ENCODE data around the gene SMYD4. TPM values are rescaled to one million over a fixed set of nuclear protein-coding genes. Genes with fewer than 3 reads are reported as not detected.
"Not testable (repeated sequence)": the region's sequence is repeated elsewhere in the genome, so short reads cannot be mapped to it uniquely, and the experiment has no call there.

The SMYD4 gene
- total and polyA plus RNA-seq, 2 experiments from 2014 or later = 17.0 to 21.9 TPM

DNA sequence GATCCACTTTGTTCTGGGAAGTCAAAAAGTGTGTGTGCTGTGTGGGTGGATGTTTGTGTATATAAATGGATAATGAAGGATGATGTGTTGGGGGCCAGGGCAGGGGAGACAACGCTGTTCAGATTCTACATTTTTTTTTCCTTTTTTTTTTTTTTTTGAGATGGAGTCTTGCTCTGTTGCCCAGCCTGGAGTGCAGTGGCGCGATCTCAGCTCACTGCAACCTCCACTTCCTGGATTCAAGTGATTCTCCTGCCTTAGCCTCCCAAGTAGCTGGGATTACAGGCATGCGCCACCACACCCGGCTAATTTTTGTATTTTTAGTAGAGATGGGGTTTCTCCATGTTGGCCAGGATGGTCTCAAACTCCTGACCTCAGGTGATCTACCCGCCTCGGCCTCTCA is 65.0 kb downstream of the SMYD4 start:
- H3K4me1 Mint-ChIP-seq = peaks cover 28% of the 10 kb centered on the region
- not testable (repeated sequence) for H3K4me3 ChIP-seq; H3K36me3 Mint-ChIP-seq (ENCODE audit: low read depth); H3K36me3 ChIP-seq (ENCODE audit: insufficient read depth); H3K79me2 ChIP-seq (replicated peaks; ENCODE audit: insufficient read depth); H2AFZ ChIP-seq; H3K27ac ChIP-seq (ENCODE audit: low read depth); H3K4me3 Mint-ChIP-seq; H3K27me3 ChIP-seq (ENCODE audit: insufficient read depth); H4K20me1 ChIP-seq (replicated peaks; ENCODE audit: insufficient read depth); ATAC-seq; H3K4me2 ChIP-seq; H3K9me2 ChIP-seq (ENCODE audit: insufficient read depth); H3K9me3 Mint-ChIP-seq; DNase-seq (ENCODE audit: low spot score); H3K27ac Mint-ChIP-seq
- peaks cover 13% of the 10 kb centered on the region for H3K27me3 Mint-ChIP-seq (ENCODE audit: insufficient read depth, low read depth, poor library complexity)
- Histone ChIP-seq H3K4me1 (ENCODE audit: insufficient read depth) (peaks cover 21% of the 10 kb centered on the region), H3F3A (replicated peaks; ENCODE audit: low read depth) (peaks cover 12% of the 10 kb centered on the region; the same call in 1 of the 2 replicates)

DNA sequence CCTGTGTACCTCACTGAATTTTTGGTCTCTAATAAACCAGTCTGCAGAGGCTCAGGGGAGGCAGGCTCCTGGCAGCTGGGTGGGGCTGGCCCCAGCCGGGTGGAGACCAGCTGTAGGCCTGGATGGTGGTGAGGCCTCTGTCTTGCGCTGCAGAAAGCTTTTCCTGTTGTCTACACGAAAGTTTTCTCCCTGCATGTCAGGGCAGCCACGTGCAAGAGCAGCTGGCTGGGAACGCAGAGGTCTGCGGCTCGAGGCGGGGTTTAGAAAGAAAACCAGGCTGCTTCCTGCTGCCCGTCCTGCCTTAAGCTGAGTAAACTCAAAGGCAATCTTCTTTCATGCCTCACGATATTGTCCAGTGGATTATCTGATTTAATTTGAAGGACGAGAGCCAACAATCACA is 65.4 kb downstream of the SMYD4 start:
- no peaks in the 10 kb centered on the region for H3K27me3 ChIP-seq (ENCODE audit: insufficient read depth)
- H3F3A ChIP-seq (replicated peaks; ENCODE audit: low read depth) = peaks cover 9% of the 10 kb centered on the region; the same call in 1 of the 2 replicates
- Mint-ChIP-seq H3K27ac (no peak overlapping the region), H3K9me3 (no peaks in the 10 kb centered on the region), H3K27me3 (ENCODE audit: insufficient read depth, low read depth, poor library complexity) (peaks cover 13% of the 10 kb centered on the region), H3K4me3 (no peak overlapping the region), H3K4me1 (peaks cover 24% of the 10 kb centered on the region), H3K36me3 (ENCODE audit: low read depth) (peaks cover 4% of the 10 kb centered on the region; the same call in 1 of the 3 replicates)
- ATAC-seq (no peak), DNase-seq (ENCODE audit: low spot score) (no peak)
- no peaks in the 10 kb centered on the region for H4K20me1 ChIP-seq (replicated peaks; ENCODE audit: insufficient read depth)
- H3K4me3 ChIP-seq = no peak overlapping the region
- no peak overlapping the region for H3K4me2 ChIP-seq
- H3K27ac ChIP-seq (ENCODE audit: low read depth) = no peak overlapping the region
- H3K79me2 ChIP-seq (replicated peaks; ENCODE audit: insufficient read depth) = no peaks in the 10 kb centered on the region
- no peak overlapping the region for H2AFZ ChIP-seq
- no peaks in the 10 kb centered on the region for H3K36me3 ChIP-seq (ENCODE audit: insufficient read depth)
- H3K4me1 ChIP-seq (ENCODE audit: insufficient read depth) = peaks cover 17% of the 10 kb centered on the region
- H3K9me2 ChIP-seq (ENCODE audit: insufficient read depth) = no peaks in the 10 kb centered on the region
- TF ChIP-seq JUNB (IDR thresholded peaks at IDR 0.05; ENCODE audit: unreplicated experiment) (no peak), POLR2AphosphoS5 (IDR thresholded peaks at IDR 0.05; ENCODE audit: low read depth) (no peak), STAT1 (IDR thresholded peaks at IDR 0.05; ENCODE audit: unreplicated experiment) (no peak), EZH2phosphoT487 (IDR thresholded peaks at IDR 0.05; ENCODE audit: unreplicated experiment) (no peak), ZNF114 (CRISPR knock-in tag; IDR thresholded peaks at IDR 0.05) (no peak), EZH2 (IDR thresholded peaks at IDR 0.05; ENCODE audit: low read depth, unreplicated experiment) (no peak)
- TF ChIP-seq, protein P1, sequence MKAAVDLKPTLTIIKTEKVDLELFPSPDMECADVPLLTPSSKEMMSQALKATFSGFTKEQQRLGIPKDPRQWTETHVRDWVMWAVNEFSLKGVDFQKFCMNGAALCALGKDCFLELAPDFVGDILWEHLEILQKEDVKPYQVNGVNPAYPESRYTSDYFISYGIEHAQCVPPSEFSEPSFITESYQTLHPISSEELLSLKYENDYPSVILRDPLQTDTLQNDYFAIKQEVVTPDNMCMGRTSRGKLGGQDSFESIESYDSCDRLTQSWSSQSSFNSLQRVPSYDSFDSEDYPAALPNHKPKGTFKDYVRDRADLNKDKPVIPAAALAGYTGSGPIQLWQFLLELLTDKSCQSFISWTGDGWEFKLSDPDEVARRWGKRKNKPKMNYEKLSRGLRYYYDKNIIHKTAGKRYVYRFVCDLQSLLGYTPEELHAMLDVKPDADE (IDR thresholded peaks at IDR 0.05) = no peak
- TF ChIP-seq, protein P2, sequence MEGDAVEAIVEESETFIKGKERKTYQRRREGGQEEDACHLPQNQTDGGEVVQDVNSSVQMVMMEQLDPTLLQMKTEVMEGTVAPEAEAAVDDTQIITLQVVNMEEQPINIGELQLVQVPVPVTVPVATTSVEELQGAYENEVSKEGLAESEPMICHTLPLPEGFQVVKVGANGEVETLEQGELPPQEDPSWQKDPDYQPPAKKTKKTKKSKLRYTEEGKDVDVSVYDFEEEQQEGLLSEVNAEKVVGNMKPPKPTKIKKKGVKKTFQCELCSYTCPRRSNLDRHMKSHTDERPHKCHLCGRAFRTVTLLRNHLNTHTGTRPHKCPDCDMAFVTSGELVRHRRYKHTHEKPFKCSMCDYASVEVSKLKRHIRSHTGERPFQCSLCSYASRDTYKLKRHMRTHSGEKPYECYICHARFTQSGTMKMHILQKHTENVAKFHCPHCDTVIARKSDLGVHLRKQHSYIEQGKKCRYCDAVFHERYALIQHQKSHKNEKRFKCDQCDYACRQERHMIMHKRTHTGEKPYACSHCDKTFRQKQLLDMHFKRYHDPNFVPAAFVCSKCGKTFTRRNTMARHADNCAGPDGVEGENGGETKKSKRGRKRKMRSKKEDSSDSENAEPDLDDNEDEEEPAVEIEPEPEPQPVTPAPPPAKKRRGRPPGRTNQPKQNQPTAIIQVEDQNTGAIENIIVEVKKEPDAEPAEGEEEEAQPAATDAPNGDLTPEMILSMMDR (conservative IDR thresholded peaks at IDR 0.05; ENCODE audit: low read depth in 2 of 2) = no peak
- TF ChIP-seq, protein P3, sequence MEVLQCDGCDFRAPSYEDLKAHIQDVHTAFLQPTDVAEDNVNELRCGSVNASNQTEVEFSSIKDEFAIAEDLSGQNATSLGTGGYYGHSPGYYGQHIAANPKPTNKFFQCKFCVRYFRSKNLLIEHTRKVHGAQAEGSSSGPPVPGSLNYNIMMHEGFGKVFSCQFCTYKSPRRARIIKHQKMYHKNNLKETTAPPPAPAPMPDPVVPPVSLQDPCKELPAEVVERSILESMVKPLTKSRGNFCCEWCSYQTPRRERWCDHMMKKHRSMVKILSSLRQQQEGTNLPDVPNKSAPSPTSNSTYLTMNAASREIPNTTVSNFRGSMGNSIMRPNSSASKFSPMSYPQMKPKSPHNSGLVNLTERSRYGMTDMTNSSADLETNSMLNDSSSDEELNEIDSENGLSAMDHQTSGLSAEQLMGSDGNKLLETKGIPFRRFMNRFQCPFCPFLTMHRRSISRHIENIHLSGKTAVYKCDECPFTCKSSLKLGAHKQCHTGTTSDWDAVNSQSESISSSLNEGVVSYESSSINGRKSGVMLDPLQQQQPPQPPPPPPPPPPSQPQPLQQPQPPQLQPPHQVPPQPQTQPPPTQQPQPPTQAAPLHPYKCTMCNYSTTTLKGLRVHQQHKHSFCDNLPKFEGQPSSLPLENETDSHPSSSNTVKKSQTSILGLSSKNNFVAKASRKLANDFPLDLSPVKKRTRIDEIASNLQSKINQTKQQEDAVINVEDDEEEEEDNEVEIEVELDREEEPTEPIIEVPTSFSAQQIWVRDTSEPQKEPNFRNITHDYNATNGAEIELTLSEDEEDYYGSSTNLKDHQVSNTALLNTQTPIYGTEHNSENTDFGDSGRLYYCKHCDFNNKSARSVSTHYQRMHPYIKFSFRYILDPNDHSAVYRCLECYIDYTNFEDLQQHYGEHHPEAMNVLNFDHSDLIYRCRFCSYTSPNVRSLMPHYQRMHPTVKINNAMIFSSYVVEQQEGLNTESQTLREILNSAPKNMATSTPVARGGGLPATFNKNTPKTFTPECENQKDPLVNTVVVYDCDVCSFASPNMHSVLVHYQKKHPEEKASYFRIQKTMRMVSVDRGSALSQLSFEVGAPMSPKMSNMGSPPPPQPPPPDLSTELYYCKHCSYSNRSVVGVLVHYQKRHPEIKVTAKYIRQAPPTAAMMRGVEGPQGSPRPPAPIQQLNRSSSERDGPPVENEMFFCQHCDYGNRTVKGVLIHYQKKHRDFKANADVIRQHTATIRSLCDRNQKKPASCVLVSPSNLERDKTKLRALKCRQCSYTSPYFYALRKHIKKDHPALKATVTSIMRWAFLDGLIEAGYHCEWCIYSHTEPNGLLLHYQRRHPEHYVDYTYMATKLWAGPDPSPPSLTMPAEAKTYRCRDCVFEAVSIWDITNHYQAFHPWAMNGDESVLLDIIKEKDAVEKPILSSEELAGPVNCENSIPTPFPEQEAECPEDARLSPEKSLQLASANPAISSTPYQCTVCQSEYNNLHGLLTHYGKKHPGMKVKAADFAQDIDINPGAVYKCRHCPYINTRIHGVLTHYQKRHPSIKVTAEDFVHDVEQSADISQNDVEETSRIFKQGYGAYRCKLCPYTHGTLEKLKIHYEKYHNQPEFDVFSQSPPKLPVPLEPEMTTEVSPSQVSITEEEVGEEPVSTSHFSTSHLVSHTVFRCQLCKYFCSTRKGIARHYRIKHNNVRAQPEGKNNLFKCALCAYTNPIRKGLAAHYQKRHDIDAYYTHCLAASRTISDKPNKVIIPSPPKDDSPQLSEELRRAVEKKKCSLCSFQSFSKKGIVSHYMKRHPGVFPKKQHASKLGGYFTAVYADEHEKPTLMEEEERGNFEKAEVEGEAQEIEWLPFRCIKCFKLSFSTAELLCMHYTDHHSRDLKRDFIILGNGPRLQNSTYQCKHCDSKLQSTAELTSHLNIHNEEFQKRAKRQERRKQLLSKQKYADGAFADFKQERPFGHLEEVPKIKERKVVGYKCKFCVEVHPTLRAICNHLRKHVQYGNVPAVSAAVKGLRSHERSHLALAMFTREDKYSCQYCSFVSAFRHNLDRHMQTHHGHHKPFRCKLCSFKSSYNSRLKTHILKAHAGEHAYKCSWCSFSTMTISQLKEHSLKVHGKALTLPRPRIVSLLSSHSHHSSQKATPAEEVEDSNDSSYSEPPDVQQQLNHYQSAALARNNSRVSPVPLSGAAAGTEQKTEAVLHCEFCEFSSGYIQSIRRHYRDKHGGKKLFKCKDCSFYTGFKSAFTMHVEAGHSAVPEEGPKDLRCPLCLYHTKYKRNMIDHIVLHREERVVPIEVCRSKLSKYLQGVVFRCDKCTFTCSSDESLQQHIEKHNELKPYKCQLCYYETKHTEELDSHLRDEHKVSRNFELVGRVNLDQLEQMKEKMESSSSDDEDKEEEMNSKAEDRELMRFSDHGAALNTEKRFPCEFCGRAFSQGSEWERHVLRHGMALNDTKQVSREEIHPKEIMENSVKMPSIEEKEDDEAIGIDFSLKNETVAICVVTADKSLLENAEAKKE (CRISPR knock-in tag; IDR thresholded peaks at IDR 0.05) = no peak
- TF ChIP-seq, protein P4, sequence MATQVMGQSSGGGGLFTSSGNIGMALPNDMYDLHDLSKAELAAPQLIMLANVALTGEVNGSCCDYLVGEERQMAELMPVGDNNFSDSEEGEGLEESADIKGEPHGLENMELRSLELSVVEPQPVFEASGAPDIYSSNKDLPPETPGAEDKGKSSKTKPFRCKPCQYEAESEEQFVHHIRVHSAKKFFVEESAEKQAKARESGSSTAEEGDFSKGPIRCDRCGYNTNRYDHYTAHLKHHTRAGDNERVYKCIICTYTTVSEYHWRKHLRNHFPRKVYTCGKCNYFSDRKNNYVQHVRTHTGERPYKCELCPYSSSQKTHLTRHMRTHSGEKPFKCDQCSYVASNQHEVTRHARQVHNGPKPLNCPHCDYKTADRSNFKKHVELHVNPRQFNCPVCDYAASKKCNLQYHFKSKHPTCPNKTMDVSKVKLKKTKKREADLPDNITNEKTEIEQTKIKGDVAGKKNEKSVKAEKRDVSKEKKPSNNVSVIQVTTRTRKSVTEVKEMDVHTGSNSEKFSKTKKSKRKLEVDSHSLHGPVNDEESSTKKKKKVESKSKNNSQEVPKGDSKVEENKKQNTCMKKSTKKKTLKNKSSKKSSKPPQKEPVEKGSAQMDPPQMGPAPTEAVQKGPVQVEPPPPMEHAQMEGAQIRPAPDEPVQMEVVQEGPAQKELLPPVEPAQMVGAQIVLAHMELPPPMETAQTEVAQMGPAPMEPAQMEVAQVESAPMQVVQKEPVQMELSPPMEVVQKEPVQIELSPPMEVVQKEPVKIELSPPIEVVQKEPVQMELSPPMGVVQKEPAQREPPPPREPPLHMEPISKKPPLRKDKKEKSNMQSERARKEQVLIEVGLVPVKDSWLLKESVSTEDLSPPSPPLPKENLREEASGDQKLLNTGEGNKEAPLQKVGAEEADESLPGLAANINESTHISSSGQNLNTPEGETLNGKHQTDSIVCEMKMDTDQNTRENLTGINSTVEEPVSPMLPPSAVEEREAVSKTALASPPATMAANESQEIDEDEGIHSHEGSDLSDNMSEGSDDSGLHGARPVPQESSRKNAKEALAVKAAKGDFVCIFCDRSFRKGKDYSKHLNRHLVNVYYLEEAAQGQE (IDR thresholded peaks at IDR 0.05; ENCODE audit: unreplicated experiment) = no peak
